Lower lobe of right lung (tissue), 2 donors: ENCODE measurements around the gene IL1B. TPM values are rescaled to one million over a fixed set of nuclear protein-coding genes. Genes with fewer than 3 reads are reported as not detected.

Experiments used
- ATAC-seq, 2 donors: fragments of 200-7000 bp; cut with Tn5 transposase; one replicate each; pipeline ENCODE4 v1.9.1; 2020 to 2022; ENCODE audit warnings: mild to moderate bottlenecking in 2 of 2, moderate library complexity in 2 of 2
- DNase-seq: peaks from one replicate; pipeline ENCODE4 v3.0.0-alpha.2; 2020
- H3K27ac ChIP-seq: fragments of 200-600 bp; one replicate; pipeline ENCODE4 v1.8.0; 2022
- H3K27me3 ChIP-seq: fragments of 200-600 bp; one replicate; pipeline ENCODE4 v1.8.0; 2022; ENCODE audit warnings: low read depth
- H3K36me3 ChIP-seq: fragments of 200-600 bp; one replicate; pipeline ENCODE4 v1.8.0; 2022; ENCODE audit warnings: mild to moderate bottlenecking
- H3K4me1 ChIP-seq: fragments of 200-600 bp; one replicate; pipeline ENCODE4 v1.8.0; 2022
- H3K4me3 ChIP-seq: fragments of 200-600 bp; one replicate; pipeline ENCODE4 v1.8.0; 2022; ENCODE audit warnings: mild to moderate bottlenecking
- H3K9me3 ChIP-seq: fragments of 200-600 bp; one replicate; pipeline ENCODE4 v1.8.0; 2022
- CTCF ChIP-seq: fragments of 200-600 bp; IDR thresholded peaks from one replicate; pipeline ENCODE4 v1.8.0; 2022; ENCODE audit warnings: antibody characterized with exemption, mild to moderate bottlenecking
- intact Hi-C: fragments of 100-400 bp; cut with DNase I; formaldehyde crosslinking; loops from one replicate; pipeline ENCODE4 v1.11.0; 2022
- total RNA-seq: library from RNA; stranded (reverse); fragmentation: NEBNext Ultra II Directional; extraction: Animal tissue kit (Norgen Biotek cat#: 25700); gene quantifications from one replicate; pipeline ENCODE4 v1.2.1, GENCODE V29; 2021
- donor health status: DM: no; HTN: yes; CAD: no; lungs with severe emphysema.

Gene IL1B
- total RNA-seq, 1 donor from 2014 or later = 17.5 TPM

- TF ChIP-seq CTCF = no peak
- Histone ChIP-seq H3K27me3 (no peaks in the 10 kb centered on the region), H3K4me3 (no peak overlapping the region), H3K9me3 (no peaks in the 10 kb centered on the region), H3K36me3 (no peaks in the 10 kb centered on the region), H3K27ac (no peak overlapping the region), H3K4me1 (no peaks in the 10 kb centered on the region)
- DNase-seq = no peak
- no peak for ATAC-seq
- intact Hi-C loops = no loop called here
Observed at GRCh38 chr2:112831946-112832840, 4.4 kb downstream of the IL1B start.

GRCh38 chr2:112831513-112831845, 5.1 kb downstream of the IL1B start:
- intact Hi-C loops = no loop called here
- no peaks in the 10 kb centered on the region for H3K4me1 ChIP-seq
- TF ChIP-seq CTCF = no peak
- no peaks in the 10 kb centered on the region for H3K9me3 ChIP-seq
- ATAC-seq (no peak), DNase-seq (no peak)
- no peak overlapping the region for H3K4me3 ChIP-seq
- H3K27me3 ChIP-seq = no peaks in the 10 kb centered on the region
- H3K36me3 ChIP-seq = no peaks in the 10 kb centered on the region
- H3K27ac ChIP-seq = no peak overlapping the region

GRCh38 chr2:112830682-112831512, 5.7 kb downstream of the IL1B start:
- intact Hi-C loops = no loop called here
- H3K36me3 ChIP-seq = no peaks in the 10 kb centered on the region
- no peaks in the 10 kb centered on the region for H3K4me1 ChIP-seq
- H3K27me3 ChIP-seq = no peaks in the 10 kb centered on the region
- H3K4me3 ChIP-seq = no peak overlapping the region
- H3K9me3 ChIP-seq = no peaks in the 10 kb centered on the region
- no peak for ATAC-seq
- no peak overlapping the region for H3K27ac ChIP-seq
- no peak for DNase-seq
- TF ChIP-seq CTCF = no peak

GRCh38 chr2:112829961-112830681, 6.5 kb downstream of the IL1B start:
- intact Hi-C loops = no loop called here

More at GRCh38 chr2:112829961-112830681, 6.5 kb downstream of the IL1B start:
- Histone ChIP-seq H3K9me3 (no peaks in the 10 kb centered on the region), H3K36me3 (no peaks in the 10 kb centered on the region), H3K27ac (no peak overlapping the region), H3K4me1 (no peaks in the 10 kb centered on the region), H3K27me3 (no peaks in the 10 kb centered on the region), H3K4me3 (no peak overlapping the region)
- TF ChIP-seq CTCF = no peak
- no peak for DNase-seq
- no peak for ATAC-seq
